HEK293 (cell line): Measurements from ENCODE around the gene NLGN4Y.

ENCODE experiments used
- ELK4 ChIP-seq: IDR thresholded peaks from 2 replicates; pipeline ENCODE4 v1.6.1; 2011; ENCODE audit warnings: mild to moderate bottlenecking, low read depth, low read length, borderline replicate concordance
- KLF17 ChIP-seq: fragments of 450-650 bp; formaldehyde crosslinking; IDR thresholded peaks from 2 replicates; pipeline ENCODE4 v1.5.1; 2016; ENCODE audit warnings: missing biosample characterization, missing genetic modification characterization
- KLF8 ChIP-seq: fragments of 450-650 bp; formaldehyde crosslinking; IDR thresholded peaks from 2 replicates; pipeline ENCODE4 v1.5.1; 2016; ENCODE audit warnings: missing biosample characterization, missing genetic modification characterization
- MYNN ChIP-seq: fragments of 450-650 bp; formaldehyde crosslinking; IDR thresholded peaks from 2 replicates; pipeline ENCODE4 v1.5.1; 2016; ENCODE audit warnings: missing biosample characterization, missing genetic modification characterization, borderline replicate concordance
- SCRT2 ChIP-seq: fragments of 450-650 bp; formaldehyde crosslinking; IDR thresholded peaks from 2 replicates; pipeline ENCODE4 v1.5.1; 2016; ENCODE audit warnings: missing biosample characterization, missing genetic modification characterization
- ZFP69B ChIP-seq: fragments of 450-650 bp; formaldehyde crosslinking; IDR thresholded peaks from 2 replicates; pipeline ENCODE4 v1.5.1; 2016; ENCODE audit warnings: missing biosample characterization, missing genetic modification characterization
- ZNF2 ChIP-seq: fragments of 450-650 bp; formaldehyde crosslinking; IDR thresholded peaks from 2 replicates; pipeline ENCODE4 v1.5.1; 2016; ENCODE audit warnings: missing biosample characterization, missing genetic modification characterization
- ZNF214 ChIP-seq: fragments of 450-650 bp; formaldehyde crosslinking; IDR thresholded peaks from 2 replicates; pipeline ENCODE4 v1.5.1; 2017; ENCODE audit warnings: missing biosample characterization, mild to moderate bottlenecking, missing genetic modification characterization, borderline replicate concordance
- ZNF488 ChIP-seq: fragments of 450-650 bp; formaldehyde crosslinking; IDR thresholded peaks from 2 replicates; pipeline ENCODE4 v1.5.1; 2016; ENCODE audit warnings: missing biosample characterization, missing genetic modification characterization
- ZNF514 ChIP-seq: fragments of 450-650 bp; formaldehyde crosslinking; IDR thresholded peaks from 2 replicates; pipeline ENCODE4 v1.5.1; 2016; ENCODE audit warnings: missing biosample characterization, missing genetic modification characterization
- ZNF548 ChIP-seq: fragments of 450-650 bp; formaldehyde crosslinking; IDR thresholded peaks from 2 replicates; pipeline ENCODE4 v1.5.1; 2016; ENCODE audit warnings: missing biosample characterization, missing genetic modification characterization
- ZNF560 ChIP-seq: fragments of 450-650 bp; formaldehyde crosslinking; IDR thresholded peaks from 2 replicates; pipeline ENCODE4 v1.5.1; 2017; ENCODE audit warnings: missing biosample characterization, missing genetic modification characterization, borderline replicate concordance
- ZNF596 ChIP-seq: fragments of 450-650 bp; IDR thresholded peaks from 2 replicates; pipeline ENCODE4 v1.5.0; 2018; ENCODE audit warnings: missing biosample characterization, mild to moderate bottlenecking, missing genetic modification characterization, moderate library complexity
- ZNF626 ChIP-seq: fragments of 450-650 bp; sonication (Bioruptor Pico); formaldehyde crosslinking; IDR thresholded peaks from 2 replicates; pipeline ENCODE4 v1.5.1; 2018; ENCODE audit warnings: missing biosample characterization, missing genetic modification characterization, inconsistent platforms
- ZNF76 ChIP-seq: fragments of 450-650 bp; formaldehyde crosslinking; IDR thresholded peaks from 2 replicates; pipeline ENCODE4; 2016; ENCODE audit warnings: low read depth, missing biosample characterization, missing genetic modification characterization, borderline replicate concordance
- TF ChIP-seq, protein P1 (sequence below): fragments of 450-650 bp; formaldehyde crosslinking; IDR thresholded peaks from 2 replicates; pipeline ENCODE4 v1.5.1; 2016; ENCODE audit warnings: missing biosample characterization, missing genetic modification characterization

NLGN4Y gene

DNA sequence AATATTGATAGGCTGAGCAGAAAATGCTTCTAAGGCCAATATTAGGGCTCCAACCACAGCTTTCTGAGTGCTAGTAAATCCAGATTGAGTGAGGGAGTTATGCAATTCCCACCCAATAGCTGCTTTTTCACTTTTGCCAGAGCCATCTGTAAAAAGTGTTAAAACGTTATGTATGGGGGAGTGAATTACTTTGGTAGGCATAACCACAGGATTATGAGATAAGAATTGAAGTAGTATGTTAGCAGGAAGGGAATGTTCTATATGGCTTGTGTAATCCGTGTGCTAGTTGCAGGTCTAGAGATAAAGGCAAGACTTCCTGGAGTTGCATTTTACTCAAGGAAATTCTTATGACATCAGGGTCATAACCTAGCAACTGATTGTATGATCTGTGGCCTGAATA, 347.6 kb downstream of the NLGN4Y start (continued):
- TF ChIP-seq, protein P1, sequence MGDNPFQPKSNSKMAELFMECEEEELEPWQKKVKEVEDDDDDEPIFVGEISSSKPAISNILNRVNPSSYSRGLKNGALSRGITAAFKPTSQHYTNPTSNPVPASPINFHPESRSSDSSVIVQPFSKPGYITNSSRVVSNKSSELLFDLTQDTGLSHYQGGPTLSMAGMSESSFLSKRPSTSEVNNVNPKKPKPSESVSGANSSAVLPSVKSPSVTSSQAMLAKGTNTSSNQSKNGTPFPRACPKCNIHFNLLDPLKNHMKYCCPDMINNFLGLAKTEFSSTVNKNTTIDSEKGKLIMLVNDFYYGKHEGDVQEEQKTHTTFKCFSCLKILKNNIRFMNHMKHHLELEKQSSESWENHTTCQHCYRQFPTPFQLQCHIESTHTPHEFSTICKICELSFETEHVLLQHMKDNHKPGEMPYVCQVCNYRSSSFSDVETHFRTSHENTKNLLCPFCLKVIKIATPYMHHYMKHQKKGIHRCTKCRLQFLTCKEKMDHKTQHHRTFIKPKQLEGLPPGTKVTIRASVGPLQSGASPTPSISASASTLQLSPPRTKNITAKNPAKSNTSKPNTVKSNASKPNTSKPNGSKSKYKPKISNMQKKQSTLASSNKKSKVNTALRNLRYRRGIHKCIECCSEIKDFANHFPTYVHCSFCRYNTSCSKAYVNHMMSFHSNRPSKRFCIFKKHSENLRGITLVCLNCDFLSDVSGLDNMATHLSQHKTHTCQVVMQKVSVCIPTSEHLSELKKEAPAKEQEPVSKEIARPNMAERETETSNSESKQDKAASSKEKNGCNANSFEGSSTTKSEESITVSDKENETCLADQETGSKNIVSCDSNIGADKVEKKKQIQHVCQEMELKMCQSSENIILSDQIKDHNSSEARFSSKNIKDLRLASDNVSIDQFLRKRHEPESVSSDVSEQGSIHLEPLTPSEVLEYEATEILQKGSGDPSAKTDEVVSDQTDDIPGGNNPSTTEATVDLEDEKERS (tag by site-specific recombination): no peak
- TF ChIP-seq ZNF214 (no peak), ELK4 (no peak), KLF8 (tag by site-specific recombination) (no peak), ZNF548 (tag by site-specific recombination) (no peak), ZNF626 (tag by site-specific recombination) (no peak), ZNF488 (no peak), ZFP69B (tag by site-specific recombination) (no peak), SCRT2 (tag by site-specific recombination) (no peak), ZNF560 (tag by site-specific recombination) (no peak), ZNF76 (tag by site-specific recombination) (no peak), KLF17 (tag by site-specific recombination) (no peak), ZNF596 (tag by site-specific recombination) (no peak), ZNF2 (no peak), MYNN (tag by site-specific recombination) (no peak), ZNF514 (tag by site-specific recombination) (no peak)
